ENCODE data around the gene ATP6V1E1.

The ATP6V1E1 gene

DNA sequence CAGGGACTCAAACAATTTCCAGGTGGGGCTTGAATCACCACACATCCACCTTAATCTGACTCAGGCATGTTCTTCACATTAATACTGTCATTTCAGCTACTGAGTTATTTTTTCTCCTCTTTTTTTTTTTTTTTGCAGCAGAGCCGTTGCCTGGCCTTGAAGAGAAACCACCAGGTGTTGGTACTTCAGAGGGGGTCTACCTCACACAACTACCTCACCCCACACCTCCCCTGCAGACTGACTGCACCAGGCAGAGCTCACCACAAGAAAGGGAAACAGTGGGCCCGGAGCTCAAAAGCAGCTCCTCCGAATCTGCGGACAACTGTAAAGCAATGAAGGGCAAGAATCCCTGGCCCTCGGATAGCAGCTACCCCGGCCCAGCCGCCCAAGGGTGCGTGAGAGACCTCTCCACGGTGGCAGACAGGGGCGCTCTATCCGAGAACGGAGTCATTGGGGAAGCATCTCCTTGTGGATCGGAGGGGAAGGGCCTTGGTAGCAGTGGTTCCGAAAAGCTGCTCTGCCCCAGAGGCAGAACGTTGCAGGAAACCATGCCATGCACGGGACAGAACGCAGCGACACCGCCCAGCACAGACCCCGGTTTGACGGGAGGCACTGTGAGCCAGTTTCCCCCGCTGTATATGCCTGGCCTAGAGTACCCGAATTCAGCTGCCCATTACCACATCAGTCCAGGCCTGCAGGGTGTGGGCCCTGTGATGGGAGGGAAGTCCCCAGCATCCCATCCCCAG lies 80.4 kb downstream of the ATP6V1E1 start:
- DNase-seq (ENCODE audit: low read depth in 2 of 3, low spot score in 2 of 3): no peak

DNA sequence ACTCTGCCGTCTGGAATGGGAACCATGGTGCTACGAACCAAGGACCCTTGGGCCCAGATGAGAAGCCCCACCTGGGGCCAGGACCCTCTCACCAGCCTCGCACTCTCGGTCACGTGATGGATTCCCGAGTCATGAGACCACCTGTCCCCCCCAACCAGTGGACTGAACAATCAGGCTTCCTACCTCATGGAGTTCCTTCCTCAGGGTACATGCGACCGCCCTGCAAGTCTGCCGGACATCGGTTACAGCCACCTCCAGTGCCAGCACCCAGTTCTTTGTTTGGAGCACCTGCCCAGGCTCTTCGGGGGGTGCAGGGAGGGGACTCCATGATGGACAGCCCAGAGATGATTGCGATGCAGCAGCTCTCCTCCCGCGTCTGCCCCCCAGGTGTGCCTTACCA lies 86.1 kb downstream of the ATP6V1E1 start:
- DNase-seq (ENCODE audit: low read depth in 2 of 3, low spot score in 2 of 3): no peak

All from activated CD8-positive, alpha-beta memory T cell treated with anti-CD3 and anti-CD28 coated beads for 48 hours (primary cell).